Caco-2 (cell line): ENCODE measurements around the gene SLC7A9. TPM values are rescaled to one million over a fixed set of nuclear protein-coding genes. Genes with fewer than 3 reads are reported as not detected.

Source experiments
- BruUV-seq: library from RNA; stranded (reverse); fragments of 400-500 nt; replicated peaks from 2 replicates; lab custom pipeline; 2021; lab: Mats Ljungman, UMichigan
- CTCF ChIA-PET: fragments of 300-600 bp; sonication (Branson Sonifier 250); formaldehyde crosslinking; loops from one replicate; lab custom pipeline; 2022; ENCODE audit warnings: antibody characterized with exemption; lab: Charles Lee
- POLR2A ChIA-PET: fragments of 300-600 bp; sonication (Branson Sonifier 250); formaldehyde crosslinking; loops from one replicate; lab custom pipeline; 2022; ENCODE audit warnings: antibody characterized with exemption; lab: Charles Lee
- DNase-seq, 2 experiments: peaks; one replicate each; pipeline versions ENCODE4 v3.0.0 to v3.0.0-alpha.2; 2020 to 2022
- H3K27me3 ChIP-seq: replicated peaks from 2 replicates; pipeline ENCODE4 v1.6.0; 2011; ENCODE audit warnings: low read length; ENCODE audit not compliant: control insufficient read depth, insufficient read depth
- H3K36me3 ChIP-seq: 2 replicates; pipeline ENCODE4 v1.5.1; 2011; ENCODE audit warnings: low read length; ENCODE audit not compliant: control insufficient read depth, insufficient read depth
- H3K4me1 ChIP-seq: fragments of 250-450 bp; sonication (Bioruptor Pico); 2 replicates; pipeline ENCODE4 v1.5.1; 2020; ENCODE audit warnings: mild to moderate bottlenecking
- H3K4me3 ChIP-seq: 2 replicates; pipeline ENCODE4 v1.5.1; 2011; ENCODE audit warnings: low read depth, mild to moderate bottlenecking, control low read depth, low read length
- H3K9me3 ChIP-seq: fragments of 250-450 bp; sonication (Bioruptor Pico); 2 replicates; pipeline ENCODE4 v1.5.1; 2020; ENCODE audit warnings: mild to moderate bottlenecking, moderate library complexity
- H3K27ac Mint-ChIP-seq: one replicate; pipeline ENCODE4 v1.8.0; 2022; ENCODE audit warnings: mixed read lengths; ENCODE audit not compliant: unreplicated experiment
- H3K27me3 Mint-ChIP-seq: one replicate; pipeline ENCODE4 v1.8.0; 2022; ENCODE audit warnings: mixed read lengths; ENCODE audit not compliant: insufficient read depth, unreplicated experiment
- H3K36me3 Mint-ChIP-seq: one replicate; pipeline ENCODE4 v1.8.0; 2022; ENCODE audit warnings: mild to moderate bottlenecking, mixed read lengths; ENCODE audit not compliant: insufficient read depth, unreplicated experiment
- H3K4me1 Mint-ChIP-seq: one replicate; pipeline ENCODE4 v1.8.0; 2022; ENCODE audit warnings: low read depth, mixed read lengths; ENCODE audit not compliant: unreplicated experiment
- H3K4me3 Mint-ChIP-seq: one replicate; pipeline ENCODE4 v1.8.0; 2022; ENCODE audit warnings: mild to moderate bottlenecking, moderate library complexity, mixed read lengths; ENCODE audit not compliant: unreplicated experiment
- H3K9me3 Mint-ChIP-seq: one replicate; pipeline ENCODE4 v1.8.0; 2022; ENCODE audit warnings: mixed read lengths; ENCODE audit not compliant: unreplicated experiment
- CTCF ChIP-seq, 2 experiments: fragments of 200-600 bp in 1 of 2; IDR thresholded peaks; 1 replicate in 1 of 2; 2 replicates in 1 of 2; pipeline versions ENCODE4 v1.5.1 to v1.8.0; 2011 to 2022; ENCODE audit warnings: antibody characterized with exemption in 1 of 2, control low read depth in 1 of 2, inconsistent platforms in 1 of 2, low read depth in 1 of 2, low read length in 1 of 2, mild to moderate bottlenecking in 1 of 2, moderate library complexity in 1 of 2; ENCODE audit not compliant: insufficient read depth in 1 of 2, severe bottlenecking in 1 of 2, unreplicated experiment in 1 of 2
- intact Hi-C: fragments of 100-400 bp; cut with micrococcal nuclease; formaldehyde crosslinking; loops from one replicate; pipeline ENCODE4 v1.10.0; 2022; ENCODE audit not compliant: unreplicated experiment
- total RNA-seq: library from RNA; stranded (reverse); gene quantifications from 2 replicates; pipeline ENCODE4 v1.2.3, GENCODE V29; 2022

SLC7A9 gene
- total RNA-seq, 1 experiment from 2014 or later: 3.6 TPM

GRCh38 chr19:32864318-32865007, 5.1 kb downstream of the SLC7A9 start:
- Mint-ChIP-seq H3K4me1 (peaks cover 3% of the 10 kb centered on the region), H3K9me3 (no peaks in the 10 kb centered on the region), H3K27me3 (no peaks in the 10 kb centered on the region), H3K36me3 (no peaks in the 10 kb centered on the region), H3K4me3 (no peak overlapping the region), H3K27ac (no peak overlapping the region)
- peaks cover 3% of the 10 kb centered on the region for H3K4me1 ChIP-seq
- DNase-seq: no peak
- H3K9me3 ChIP-seq: no peaks in the 10 kb centered on the region
- no peak overlapping the region for H3K4me3 ChIP-seq
- CTCF ChIA-PET: no interaction called here
- intact Hi-C loops: no loop called here
- TF ChIP-seq CTCF (IDR thresholded peaks at IDR 0.05; ENCODE audit: insufficient read depth in 1 of 2, low read depth in 1 of 2, low read length in 1 of 2, severe bottlenecking in 1 of 2, unreplicated experiment in 1 of 2): no peak
- no peaks in the 10 kb centered on the region for H3K36me3 ChIP-seq
- POLR2A ChIA-PET: no interaction called here
- BruUV-seq: no TSS peak
- no peaks in the 10 kb centered on the region for H3K27me3 ChIP-seq

- no peaks in the 10 kb centered on the region for H3K36me3 ChIP-seq
- no peaks in the 10 kb centered on the region; the same call in 1 of the 2 replicates for H3K4me1 ChIP-seq
- POLR2A ChIA-PET: no interaction called here
- Mint-ChIP-seq H3K4me3 (no peak overlapping the region), H3K36me3 (no peaks in the 10 kb centered on the region), H3K27ac (no peak overlapping the region), H3K27me3 (no peaks in the 10 kb centered on the region), H3K4me1 (no peaks in the 10 kb centered on the region), H3K9me3 (no peaks in the 10 kb centered on the region)
- CTCF ChIA-PET: no interaction called here
- BruUV-seq: no TSS peak
- H3K4me3 ChIP-seq: no peak overlapping the region
- H3K9me3 ChIP-seq: no peaks in the 10 kb centered on the region
- H3K27me3 ChIP-seq: no peaks in the 10 kb centered on the region
- intact Hi-C loops: no loop called here
- TF ChIP-seq CTCF (IDR thresholded peaks at IDR 0.05; ENCODE audit: insufficient read depth in 1 of 2, low read depth in 1 of 2, low read length in 1 of 2, severe bottlenecking in 1 of 2, unreplicated experiment in 1 of 2): no peak
- no peak for DNase-seq
Measured at GRCh38 chr19:32863841-32864240, 5.7 kb downstream of the SLC7A9 start.

GRCh38 chr19:32863301-32863700, 6.3 kb downstream of the SLC7A9 start:
- no peaks in the 10 kb centered on the region for H3K9me3 ChIP-seq
- TF ChIP-seq CTCF (IDR thresholded peaks at IDR 0.05; ENCODE audit: insufficient read depth in 1 of 2, low read depth in 1 of 2, low read length in 1 of 2, severe bottlenecking in 1 of 2, unreplicated experiment in 1 of 2): no peak
- H3K4me3 ChIP-seq: no peak overlapping the region
- intact Hi-C loops: no loop called here
- no peaks in the 10 kb centered on the region for H3K27me3 ChIP-seq
- no peaks in the 10 kb centered on the region for H3K9me3 Mint-ChIP-seq
- H3K27ac Mint-ChIP-seq: no peak overlapping the region
- H3K4me1 ChIP-seq: no peaks in the 10 kb centered on the region
- BruUV-seq: no TSS peak
- H3K36me3 Mint-ChIP-seq: no peaks in the 10 kb centered on the region
- no peaks in the 10 kb centered on the region for H3K4me1 Mint-ChIP-seq
- POLR2A ChIA-PET: no interaction called here
- no peaks in the 10 kb centered on the region for H3K27me3 Mint-ChIP-seq
- no peak for DNase-seq
- CTCF ChIA-PET: no interaction called here
- H3K4me3 Mint-ChIP-seq: no peak overlapping the region
- no peaks in the 10 kb centered on the region for H3K36me3 ChIP-seq
